ENCODE data around the gene LDLRAD4. TPM values are rescaled to one million over a fixed set of nuclear protein-coding genes. Genes with fewer than 3 reads are reported as not detected.

Gene LDLRAD4
- total RNA-seq, 1 donor: 0.54 TPM

DNA sequence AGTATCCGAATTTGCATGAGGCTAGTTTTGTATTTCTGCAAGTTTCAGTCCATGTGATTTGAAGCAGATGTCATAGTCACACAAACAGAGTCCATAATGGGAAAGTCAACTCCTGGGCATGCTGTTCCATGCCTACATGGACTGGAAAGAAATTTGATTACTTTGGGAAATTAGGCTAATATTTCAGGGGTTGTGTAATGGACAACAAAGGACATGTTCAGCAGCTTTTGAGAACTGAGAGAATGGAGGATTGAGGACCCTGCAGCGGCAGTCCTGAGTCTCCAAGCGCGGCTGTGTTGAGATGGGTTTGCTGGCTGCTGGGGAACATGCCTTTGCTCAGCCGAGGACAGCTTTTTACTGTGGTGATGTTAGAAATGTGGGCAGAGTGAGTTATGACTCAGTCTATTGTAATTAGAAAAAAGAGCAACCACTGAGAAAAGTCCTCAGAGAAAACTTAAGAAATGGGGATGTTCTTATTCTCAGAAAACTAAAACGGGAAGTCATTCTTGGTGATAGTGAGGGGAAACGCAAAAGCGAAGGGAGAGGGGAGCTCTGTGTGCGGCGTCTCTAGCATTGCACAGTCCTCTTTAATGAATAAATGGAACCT, 358.6 kb downstream of the LDLRAD4 start:
- TF ChIP-seq, protein P1, sequence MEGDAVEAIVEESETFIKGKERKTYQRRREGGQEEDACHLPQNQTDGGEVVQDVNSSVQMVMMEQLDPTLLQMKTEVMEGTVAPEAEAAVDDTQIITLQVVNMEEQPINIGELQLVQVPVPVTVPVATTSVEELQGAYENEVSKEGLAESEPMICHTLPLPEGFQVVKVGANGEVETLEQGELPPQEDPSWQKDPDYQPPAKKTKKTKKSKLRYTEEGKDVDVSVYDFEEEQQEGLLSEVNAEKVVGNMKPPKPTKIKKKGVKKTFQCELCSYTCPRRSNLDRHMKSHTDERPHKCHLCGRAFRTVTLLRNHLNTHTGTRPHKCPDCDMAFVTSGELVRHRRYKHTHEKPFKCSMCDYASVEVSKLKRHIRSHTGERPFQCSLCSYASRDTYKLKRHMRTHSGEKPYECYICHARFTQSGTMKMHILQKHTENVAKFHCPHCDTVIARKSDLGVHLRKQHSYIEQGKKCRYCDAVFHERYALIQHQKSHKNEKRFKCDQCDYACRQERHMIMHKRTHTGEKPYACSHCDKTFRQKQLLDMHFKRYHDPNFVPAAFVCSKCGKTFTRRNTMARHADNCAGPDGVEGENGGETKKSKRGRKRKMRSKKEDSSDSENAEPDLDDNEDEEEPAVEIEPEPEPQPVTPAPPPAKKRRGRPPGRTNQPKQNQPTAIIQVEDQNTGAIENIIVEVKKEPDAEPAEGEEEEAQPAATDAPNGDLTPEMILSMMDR (IDR thresholded peaks at IDR 0.05; ENCODE audit: insufficient read depth, low read length): no peak
- DNase-seq (ENCODE audit: low read depth): peak; percentile 21
- H3K4me3 ChIP-seq (ENCODE audit: low read depth, low read length): no peak overlapping the region

DNA sequence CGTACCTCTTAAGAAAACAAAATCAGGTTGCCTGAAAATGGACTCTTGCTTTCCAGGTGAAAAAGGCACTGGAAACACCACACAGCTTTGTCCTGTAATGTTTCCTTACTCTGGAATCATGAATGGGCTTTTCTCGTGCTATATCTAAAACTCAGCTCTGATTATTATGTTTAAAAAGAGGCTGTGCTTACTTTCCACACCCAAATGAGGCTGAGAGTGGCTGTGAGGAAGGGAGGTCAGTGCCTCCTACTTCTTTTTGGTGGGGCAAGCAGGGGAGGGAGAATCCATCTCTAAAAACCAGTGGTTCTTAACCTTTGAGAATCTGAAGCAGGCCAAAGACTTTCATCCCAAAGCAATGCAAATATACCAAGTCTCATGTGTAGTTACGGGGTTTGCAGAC, 359.2 kb downstream of the LDLRAD4 start:
- no peak overlapping the region for H3K4me3 ChIP-seq (ENCODE audit: low read depth, low read length)
- TF ChIP-seq, protein P1 (IDR thresholded peaks at IDR 0.05; ENCODE audit: insufficient read depth, low read length): no peak
- no peak for DNase-seq (ENCODE audit: low read depth)

DNA sequence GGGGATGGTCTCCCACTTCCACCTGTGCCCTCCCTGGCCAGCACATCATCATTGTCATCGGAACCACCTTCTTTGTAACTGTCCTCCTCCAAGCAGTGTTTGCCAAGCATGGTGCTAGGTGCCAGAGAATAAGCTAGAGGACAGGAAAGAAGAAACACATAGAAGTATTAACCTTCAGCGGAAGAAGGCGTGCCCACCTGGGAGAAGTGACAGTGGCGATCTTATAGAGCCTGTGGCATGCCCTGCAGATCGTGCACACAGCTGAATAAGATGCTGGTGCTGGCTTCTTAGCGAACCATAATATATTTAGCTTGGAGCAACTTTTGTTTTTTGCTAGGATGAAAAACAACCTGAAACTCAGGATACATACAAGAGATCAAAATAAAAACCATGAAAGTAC, 359.8 kb downstream of the LDLRAD4 start:
- DNase-seq (ENCODE audit: low read depth): no peak
- H3K4me3 ChIP-seq (ENCODE audit: low read depth, low read length): no peak overlapping the region
- TF ChIP-seq, protein P1 (IDR thresholded peaks at IDR 0.05; ENCODE audit: insufficient read depth, low read length): no peak

DNA sequence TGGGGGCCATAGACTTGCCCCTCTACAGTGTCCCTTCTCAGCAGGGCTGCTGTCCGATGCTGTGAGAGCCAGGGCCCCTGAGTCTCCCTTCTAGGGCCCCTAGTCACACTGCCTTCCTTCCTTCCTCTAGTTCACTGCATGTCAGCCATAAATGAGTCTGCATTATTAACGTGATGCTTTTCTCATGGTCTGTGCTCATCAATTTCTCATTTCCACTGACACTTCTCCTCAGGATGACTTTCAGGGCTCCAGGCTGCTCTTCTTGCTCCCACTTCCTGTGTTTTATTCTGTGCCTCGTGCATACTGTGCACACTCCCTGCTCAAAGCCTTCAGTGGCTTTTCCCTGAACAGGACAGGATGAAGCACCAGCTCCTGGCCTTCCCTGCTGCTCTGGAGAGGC, 361.3 kb downstream of the LDLRAD4 start:
- TF ChIP-seq, protein P1 (IDR thresholded peaks at IDR 0.05; ENCODE audit: insufficient read depth, low read length): no peak
- H3K4me3 ChIP-seq (ENCODE audit: low read depth, low read length): no peak overlapping the region
- no peak for DNase-seq (ENCODE audit: low read depth)

DNA sequence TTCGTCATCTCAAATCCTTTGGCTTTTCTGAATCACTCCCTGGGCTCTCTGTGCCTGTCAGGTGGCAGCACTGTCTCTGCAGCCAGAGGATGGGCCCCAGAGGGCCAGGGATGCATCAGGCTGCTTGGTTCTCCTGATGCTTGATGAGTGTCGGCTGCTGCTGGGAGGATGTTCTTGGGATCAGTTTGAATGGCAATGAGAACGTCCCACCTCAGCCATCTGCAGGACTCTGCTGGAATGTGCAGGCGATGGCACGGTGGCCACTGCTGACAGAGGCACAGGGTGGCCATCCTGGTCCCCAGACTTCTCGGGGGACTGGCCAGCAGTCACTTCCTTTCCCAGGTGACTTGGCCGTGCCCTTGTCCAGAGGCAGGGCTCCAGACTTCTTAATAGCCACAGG, 361.8 kb downstream of the LDLRAD4 start:
- TF ChIP-seq, protein P1 (IDR thresholded peaks at IDR 0.05; ENCODE audit: insufficient read depth, low read length): no peak

DNA sequence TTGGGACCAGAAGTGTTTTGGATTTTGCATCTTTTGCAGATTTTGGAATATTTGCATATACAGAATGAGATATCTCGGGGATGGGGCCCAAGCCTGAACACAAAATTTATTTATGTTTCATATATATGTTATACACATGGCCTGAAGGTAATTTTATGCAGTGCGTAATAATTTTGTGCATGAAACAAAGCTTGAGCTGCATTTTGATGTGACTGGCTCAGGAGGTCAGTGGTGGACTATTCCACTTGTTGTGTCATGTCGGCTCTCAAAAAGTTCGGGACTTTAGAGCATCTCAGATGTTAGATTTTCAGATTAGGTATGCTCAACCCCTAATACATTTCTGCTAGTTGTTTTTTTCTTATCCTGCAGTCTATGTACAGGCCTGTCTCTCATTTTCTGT, 362.4 kb downstream of the LDLRAD4 start:
- TF ChIP-seq, protein P1 (IDR thresholded peaks at IDR 0.05; ENCODE audit: insufficient read depth, low read length): no peak
- no peak overlapping the region for H3K4me3 ChIP-seq (ENCODE audit: low read depth, low read length)
- DNase-seq (ENCODE audit: low read depth): no peak

More for the DNA sequence above, 361.8 kb downstream of the LDLRAD4 start:
- DNase-seq (ENCODE audit: low read depth): no peak
- H3K4me3 ChIP-seq (ENCODE audit: low read depth, low read length): no peak overlapping the region
